Tracheal epithelial cell (primary cell): ENCODE data around the gene BECN2. TPM values are rescaled to one million over a fixed set of nuclear protein-coding genes. Genes with fewer than 3 reads are reported as not detected.

ENCODE experiments used
- total RNA-seq: library from RNA; depleted of rRNA; stranded (reverse); fragments of >200 nt; gene quantifications from 2 replicates; pipeline ENCODE4 v1.2.1, GENCODE V29; 2014

Gene BECN2
- total RNA-seq: not detected in 2 replicates

DNA sequence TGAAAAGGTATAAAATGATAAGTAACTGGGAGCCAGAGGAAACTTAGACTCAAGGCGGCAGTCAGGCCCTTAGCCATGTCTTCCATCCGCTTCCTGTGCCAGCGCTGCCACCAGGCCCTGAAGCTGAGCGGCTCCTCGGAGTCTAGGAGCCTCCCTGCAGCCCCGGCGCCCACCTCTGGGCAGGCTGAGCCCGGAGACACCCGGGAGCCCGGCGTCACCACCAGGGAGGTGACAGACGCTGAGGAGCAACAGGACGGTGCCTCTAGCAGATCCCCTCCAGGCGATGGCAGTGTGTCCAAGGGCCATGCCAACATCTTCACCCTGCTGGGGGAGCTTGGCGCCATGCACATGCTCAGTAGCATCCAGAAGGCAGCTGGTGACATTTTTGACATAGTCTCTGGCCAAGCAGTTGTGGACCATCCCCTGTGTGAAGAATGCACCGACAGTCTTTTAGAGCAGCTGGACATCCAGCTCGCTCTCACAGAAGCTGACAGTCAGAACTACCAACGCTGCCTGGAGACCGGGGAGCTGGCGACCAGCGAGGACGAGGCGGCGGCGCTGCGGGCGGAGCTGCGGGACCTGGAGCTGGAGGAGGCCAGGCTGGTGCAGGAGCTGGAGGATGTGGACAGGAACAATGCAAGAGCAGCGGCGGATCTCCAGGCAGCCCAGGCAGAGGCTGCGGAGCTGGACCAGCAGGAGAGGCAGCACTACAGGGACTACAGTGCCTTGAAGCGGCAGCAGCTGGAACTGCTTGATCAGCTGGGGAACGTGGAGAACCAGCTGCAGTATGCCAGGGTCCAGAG is at the start of gene BECN2:
TSS of gene BECN2 (plus strand) at position 76 of the 803 bp plus-strand sequence. CDS start at position 76, 0 bp downstream.

GRCh38 chr1:241999026-241999425 is 41.5 kb downstream of the BECN2 start, which contains the start of gene MAP1LC3C:
Gene MAP1LC3C, minus strand, starts transcription at chr1:241999098. Its CDS starts 90 bp downstream, at chr1:241999008.

Other genes with a start within 250 kb of the BECN2 start
- 0.64 and 1.9 TPM in 2 replicates for gene EXO1, start 109.6 kb upstream of the BECN2 start, total RNA-seq
- not detected in 2 replicates for gene MAP1LC3C, start 41.3 kb downstream of the BECN2 start, total RNA-seq